Upper lobe of left lung (tissue), 6 donors: Measurements from ENCODE around the gene ANKRD44. TPM values are rescaled to one million over a fixed set of nuclear protein-coding genes. Genes with fewer than 3 reads are reported as not detected.

Source experiments
- ATAC-seq, 2 donors: fragments of 200-7000 bp; cut with Tn5 transposase; one replicate each; pipeline ENCODE4 v1.9.1; 2022; ENCODE audit warnings: mild to moderate bottlenecking in 2 of 2, moderate library complexity in 2 of 2; ENCODE audit not compliant: low FRiP score in 2 of 2
- DNase-seq, 2 donors: peaks; one replicate each; pipeline ENCODE4 v3.0.0-alpha.2; 2019 to 2020
- H3K27ac ChIP-seq, 4 donors: fragments of 200-600 bp; sonication (generic); one replicate each; pipeline ENCODE4 v1.5.1; 2016 to 2019
- H3K27me3 ChIP-seq, 4 donors: fragments of 200-600 bp; sonication (generic); one replicate each; pipeline ENCODE4 v1.5.1; 2017 to 2019
- H3K36me3 ChIP-seq, 4 donors: fragments of 200-600 bp; sonication (generic); one replicate each; pipeline ENCODE4 v1.5.1; 2016 to 2019
- H3K4me1 ChIP-seq, 4 donors: fragments of 200-600 bp; sonication (generic); one replicate each; pipeline ENCODE4 v1.5.1; 2018 to 2019
- H3K4me3 ChIP-seq, 4 donors: fragments of 200-600 bp; sonication (generic); one replicate each; pipeline ENCODE4 v1.5.1; 2017 to 2019; ENCODE audit warnings: mild to moderate bottlenecking in 2 of 4, moderate library complexity in 1 of 4
- H3K9me3 ChIP-seq, 4 donors: fragments of 200-600 bp; sonication (generic); one replicate each; pipeline ENCODE4 v1.5.1; 2018 to 2019
- EP300 ChIP-seq, 4 donors: sonication (generic); formaldehyde crosslinking; IDR thresholded peaks; one replicate each; pipeline ENCODE4 v1.5.1; 2017; ENCODE audit warnings: antibody characterized with exemption in 4 of 4, control low read depth in 2 of 4
- POLR2A ChIP-seq, 4 donors: fragments of 450-650 bp; IDR thresholded peaks; one replicate each; pipeline ENCODE4 v1.5.1; 2016 to 2017; ENCODE audit warnings: antibody characterized with exemption in 4 of 4, mild to moderate bottlenecking in 2 of 4
- POLR2AphosphoS5 ChIP-seq, 2 donors: sonication (generic); formaldehyde crosslinking; IDR thresholded peaks; one replicate each; pipeline ENCODE4 v1.5.1; 2017; ENCODE audit warnings: antibody characterized with exemption in 2 of 2
- WGBS, 2 donors: methylation state at CpG; one replicate each; pipeline ENCODE4 v1.1.5; 2017 to 2018; 5-methylcytosine and 5-hydroxymethylcytosine counted together
- total RNA-seq, 6 donors: library from RNA; depleted of rRNA in 4 of 6; stranded (reverse); fragments of >200 nt in 4 of 6; gene quantifications; one replicate each; pipeline versions ENCODE4 v1.1.0 to v1.2.1, GENCODE V29; 2016 to 2021
- TF ChIP-seq, protein P1 (sequence below), 6 experiments: fragments of 450-650 bp in 4 of 6; fragments of 200-600 bp in 2 of 6; sonication (generic) in 2 of 6; IDR thresholded peaks; one replicate each; pipeline ENCODE4 v1.5.1; 2016 to 2019; ENCODE audit warnings: antibody characterized with exemption in 6 of 6
- donor health status: DM: no; HTN: no; CAD: no; lungs with moderate emphysema.
- donor health status: DM: no; HTN: yes; CAD: no; lungs with severe emphysema.

The ANKRD44 gene
- total RNA-seq, 6 donors from 2014 or later: 41.0 to 91.1 (median 61.7) TPM

- TF ChIP-seq POLR2A (IDR thresholded peaks at IDR 0.05) (no peak), POLR2AphosphoS5 (IDR thresholded peaks at IDR 0.05) (no peak), EP300 (IDR thresholded peaks at IDR 0.05) (no peak)
- TF ChIP-seq, protein P1, sequence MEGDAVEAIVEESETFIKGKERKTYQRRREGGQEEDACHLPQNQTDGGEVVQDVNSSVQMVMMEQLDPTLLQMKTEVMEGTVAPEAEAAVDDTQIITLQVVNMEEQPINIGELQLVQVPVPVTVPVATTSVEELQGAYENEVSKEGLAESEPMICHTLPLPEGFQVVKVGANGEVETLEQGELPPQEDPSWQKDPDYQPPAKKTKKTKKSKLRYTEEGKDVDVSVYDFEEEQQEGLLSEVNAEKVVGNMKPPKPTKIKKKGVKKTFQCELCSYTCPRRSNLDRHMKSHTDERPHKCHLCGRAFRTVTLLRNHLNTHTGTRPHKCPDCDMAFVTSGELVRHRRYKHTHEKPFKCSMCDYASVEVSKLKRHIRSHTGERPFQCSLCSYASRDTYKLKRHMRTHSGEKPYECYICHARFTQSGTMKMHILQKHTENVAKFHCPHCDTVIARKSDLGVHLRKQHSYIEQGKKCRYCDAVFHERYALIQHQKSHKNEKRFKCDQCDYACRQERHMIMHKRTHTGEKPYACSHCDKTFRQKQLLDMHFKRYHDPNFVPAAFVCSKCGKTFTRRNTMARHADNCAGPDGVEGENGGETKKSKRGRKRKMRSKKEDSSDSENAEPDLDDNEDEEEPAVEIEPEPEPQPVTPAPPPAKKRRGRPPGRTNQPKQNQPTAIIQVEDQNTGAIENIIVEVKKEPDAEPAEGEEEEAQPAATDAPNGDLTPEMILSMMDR (IDR thresholded peaks at IDR 0.05): no peak
Measured at GRCh38 chr2:197073701-197074433, 236.7 kb downstream of the ANKRD44 start.

GRCh38 chr2:197073270-197073669 lies 237.3 kb downstream of the ANKRD44 start:
- no peak overlapping the region for H3K4me3 ChIP-seq
- H3K27me3 ChIP-seq: no peaks in the 10 kb centered on the region
- H3K27ac ChIP-seq: no peak overlapping the region
- no peak for TF ChIP-seq POLR2AphosphoS5 (IDR thresholded peaks at IDR 0.05)
- H3K4me1 ChIP-seq: peaks cover 0 to 6% (median 2%) of the 10 kb centered on the region in 4 donors
- ATAC-seq (no peak), DNase-seq (no peak)
- H3K9me3 ChIP-seq: no peaks in the 10 kb centered on the region
- peaks cover 0 to 46% (median 1%) of the 10 kb centered on the region in 4 donors for H3K36me3 ChIP-seq
- 89 to 100% methylated on average over 1 to 2 of the region's 2 CpGs for WGBS, 2 donors

More at GRCh38 chr2:197073701-197074433, 236.7 kb downstream of the ANKRD44 start:
- no peak overlapping the region for H3K4me3 ChIP-seq
- no peak overlapping the region for H3K27ac ChIP-seq
- no peaks in the 10 kb centered on the region for H3K9me3 ChIP-seq
- peaks cover 0 to 51% (median 5%) of the 10 kb centered on the region in 4 donors for H3K36me3 ChIP-seq
- no peaks in the 10 kb centered on the region for H3K27me3 ChIP-seq
- 68 to 88% methylated on average over 1 of the region's 1 CpG for WGBS, 2 donors
- ATAC-seq (no peak), DNase-seq (no peak)
- H3K4me1 ChIP-seq: peaks cover 0 to 6% (median 2%) of the 10 kb centered on the region in 4 donors

- 97% methylated on average over 3 of the region's 3 CpGs for WGBS, 2 donors
- ATAC-seq (no peak), DNase-seq (no peak)
- H3K4me3 ChIP-seq: no peak overlapping the region
- H3K9me3 ChIP-seq: no peaks in the 10 kb centered on the region
- H3K27me3 ChIP-seq: no peaks in the 10 kb centered on the region
- H3K36me3 ChIP-seq: peaks cover 0 to 38% (median 0%) of the 10 kb centered on the region in 4 donors
- H3K4me1 ChIP-seq: peaks cover 0 to 6% (median 2%) of the 10 kb centered on the region in 4 donors
- no peak overlapping the region for H3K27ac ChIP-seq
- TF ChIP-seq POLR2A (IDR thresholded peaks at IDR 0.05) (no peak), EP300 (IDR thresholded peaks at IDR 0.05) (no peak)
Measured at GRCh38 chr2:197072533-197072932, 238.0 kb downstream of the ANKRD44 start.

- Histone ChIP-seq H3K4me3 (no peak overlapping the region), H3K4me1 (peaks cover 0 to 6% (median 2%) of the 10 kb centered on the region in 4 donors), H3K36me3 (peaks cover 0 to 32% (median 0%) of the 10 kb centered on the region in 4 donors), H3K9me3 (no peaks in the 10 kb centered on the region), H3K27me3 (no peaks in the 10 kb centered on the region), H3K27ac (no peak overlapping the region)
- ATAC-seq: no peak
- WGBS, 2 donors: 73 to 83% methylated on average over 1 of the region's 1 CpG
- TF ChIP-seq POLR2A (IDR thresholded peaks at IDR 0.05) (no peak), EP300 (IDR thresholded peaks at IDR 0.05) (no peak), POLR2AphosphoS5 (IDR thresholded peaks at IDR 0.05) (no peak)
- TF ChIP-seq, protein P1 (IDR thresholded peaks at IDR 0.05): no peak
- no peak for DNase-seq
Measured at GRCh38 chr2:197071790-197072436, 238.7 kb downstream of the ANKRD44 start.

DNA sequence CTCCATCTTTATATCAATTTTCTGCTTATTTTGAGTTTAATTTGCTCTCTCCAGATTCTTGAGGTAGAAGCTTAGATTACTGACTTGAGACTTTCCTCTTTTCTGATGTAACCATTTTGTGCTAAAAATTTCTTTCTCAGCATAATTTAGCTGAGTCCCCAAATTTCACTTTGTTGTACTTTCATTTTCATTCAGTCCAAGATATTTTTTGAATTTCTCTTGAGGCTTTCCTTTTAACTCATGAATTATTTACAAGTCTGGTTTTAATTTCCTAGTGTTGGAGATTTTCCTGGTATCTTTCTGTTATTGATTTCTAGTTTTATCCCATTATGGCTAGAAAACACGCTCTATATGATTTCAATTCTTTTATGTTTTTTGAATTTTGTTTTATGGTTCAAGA lies 239.4 kb downstream of the ANKRD44 start:
- Histone ChIP-seq H3K36me3 (peaks cover 0 to 25% (median 0%) of the 10 kb centered on the region in 4 donors), H3K9me3 (no peaks in the 10 kb centered on the region), H3K27me3 (no peaks in the 10 kb centered on the region), H3K4me1 (peaks cover 0 to 6% (median 2%) of the 10 kb centered on the region in 4 donors), H3K4me3 (no peak overlapping the region), H3K27ac (no peak overlapping the region)
- DNase-seq: no peak
- WGBS, 2 donors: 97 to 100% methylated on average over 1 of the region's 1 CpG
- TF ChIP-seq EP300 (IDR thresholded peaks at IDR 0.05) (no peak), POLR2AphosphoS5 (IDR thresholded peaks at IDR 0.05) (no peak), POLR2A (IDR thresholded peaks at IDR 0.05) (no peak)
- TF ChIP-seq, protein P1 (IDR thresholded peaks at IDR 0.05): no peak
- ATAC-seq: no peak
